GM21367 (cell line): ENCODE results near the gene MISFA.
"Not testable (repeated sequence)": the region's sequence is repeated elsewhere in the genome, so short reads cannot be mapped to it uniquely, and the experiment has no call there.

Experiments
- ATAC-seq: cut with Tn5 transposase; IDR thresholded peaks from one replicate; pipeline ENCODE4 v1.9.1; 2021; ENCODE audit not compliant: unreplicated experiment

MISFA gene

GRCh38 chr11:18599739-18600230 is at the start of gene MISFA:
MISFA (plus strand) TSS chr11:18599789; CDS start chr11:18599929, 140 bp downstream.
- no peak for ATAC-seq

GRCh38 chr11:18563090-18563730 is 36.4 kb upstream of the MISFA start:
- no peak for ATAC-seq

- no peak for ATAC-seq
Observed at GRCh38 chr11:18564149-18564548, 35.4 kb upstream of the MISFA start.

- no peak for ATAC-seq
Observed at GRCh38 chr11:18566406-18566805, 33.2 kb upstream of the MISFA start.

- ATAC-seq: no peak
Observed at GRCh38 chr11:18567081-18567480, 32.5 kb upstream of the MISFA start.

- no peak for ATAC-seq
Observed at GRCh38 chr11:18575361-18575760, 24.2 kb upstream of the MISFA start.

- no peak for ATAC-seq
Observed at GRCh38 chr11:18578975-18579598, 20.5 kb upstream of the MISFA start.

GRCh38 chr11:18580113-18580766 is 19.3 kb upstream of the MISFA start:
- no peak for ATAC-seq

GRCh38 chr11:18581825-18582224 is 17.8 kb upstream of the MISFA start:
- ATAC-seq: no peak

- ATAC-seq: peak; percentile 56
Observed at GRCh38 chr11:18588297-18589252, 11.0 kb upstream of the MISFA start, which contains the start of gene UEVLD. UEVLD (minus strand) TSS chr11:18588734; CDS start chr11:18588654, 80 bp downstream.

GRCh38 chr11:18590571-18590970 is 9.0 kb upstream of the MISFA start:
- ATAC-seq: no peak

- ATAC-seq: not testable (repeated sequence)
Observed at GRCh38 chr11:18594088-18594487, 5.5 kb upstream of the MISFA start.

GRCh38 chr11:18594999-18595749 is 4.4 kb upstream of the MISFA start:
- no peak for ATAC-seq

- no peak for ATAC-seq
Observed at GRCh38 chr11:18600915-18601569, 1.5 kb downstream of the MISFA start.

GRCh38 chr11:18608376-18608775 is 8.8 kb downstream of the MISFA start:
- ATAC-seq: no peak

GRCh38 chr11:18611196-18611595 is 11.6 kb downstream of the MISFA start:
- no peak for ATAC-seq

- no peak for ATAC-seq
Observed at GRCh38 chr11:18612394-18612793, 12.8 kb downstream of the MISFA start.

GRCh38 chr11:18614667-18615066 is 15.1 kb downstream of the MISFA start:
- no peak for ATAC-seq

- peak; percentile 85 for ATAC-seq
Observed at GRCh38 chr11:18615628-18616392, 16.2 kb downstream of the MISFA start.
